Uterus (tissue), 4 donors: ENCODE measurements around the gene RIMS3. TPM values are rescaled to one million over a fixed set of nuclear protein-coding genes. Genes with fewer than 3 reads are reported as not detected.

Source experiments
- DNase-seq, 2 donors: peaks; one replicate each; pipeline ENCODE4 v3.0.0-alpha.2; 2019 to 2020
- H3K27ac ChIP-seq, 2 donors: fragments of 200-600 bp; sonication (generic); 1 replicate in 1 of 2; 2 replicates in 1 of 2; pipeline ENCODE4 v1.5.1; 2016 to 2018
- H3K27me3 ChIP-seq, 2 donors: fragments of 200-600 bp; sonication (generic); one replicate each; pipeline ENCODE4 v1.5.1; 2018 to 2019; ENCODE audit warnings: control low read depth in 1 of 2
- H3K36me3 ChIP-seq, 2 donors: fragments of 200-600 bp; sonication (generic); one replicate each; pipeline ENCODE4 v1.5.1; 2019; ENCODE audit warnings: control low read depth in 1 of 2
- H3K4me1 ChIP-seq, 2 donors: fragments of 200-600 bp; sonication (generic); one replicate each; pipeline ENCODE4 v1.5.1; 2018 to 2019; ENCODE audit warnings: control low read depth in 1 of 2
- H3K4me3 ChIP-seq, 2 donors: fragments of 200-600 bp; sonication (generic); 1 replicate in 1 of 2; 2 replicates in 1 of 2; pipeline ENCODE4 v1.5.1; 2018 to 2019; ENCODE audit warnings: mild to moderate bottlenecking in 1 of 2
- H3K9me3 ChIP-seq, 2 donors: fragments of 200-600 bp; sonication (generic); one replicate each; pipeline ENCODE4 v1.5.1; 2019; ENCODE audit warnings: control low read depth in 1 of 2
- CTCF ChIP-seq, 4 experiments: fragments of 200-600 bp in 2 of 4; fragments of 450-650 bp in 2 of 4; sonication (generic) in 2 of 4; IDR thresholded peaks; one replicate each; pipeline ENCODE4 v1.5.1; 2016 to 2019; ENCODE audit warnings: antibody characterized with exemption in 4 of 4, mild to moderate bottlenecking in 2 of 4, moderate library complexity in 1 of 4
- POLR2A ChIP-seq, 2 donors: fragments of 450-650 bp; IDR thresholded peaks; one replicate each; pipeline ENCODE4 v1.6.1; 2016; ENCODE audit warnings: antibody characterized with exemption in 2 of 2, mild to moderate bottlenecking in 1 of 2, moderate library complexity in 1 of 2
- intact Hi-C: fragments of 100-400 bp; cut with DNase I; formaldehyde crosslinking; loops from one replicate; pipeline ENCODE4 v1.15.1; 2023; ENCODE audit warnings: low total_unique reads
- total RNA-seq, 4 donors: library from RNA; depleted of rRNA in 3 of 4; stranded (reverse); fragments of >200 nt in 3 of 4; gene quantifications; one replicate each; pipeline versions ENCODE4 v1.1.0 to v1.2.4, GENCODE V29; 2014 to 2023
- donor health status: DM: yes; HTN: yes; CAD: no.

The RIMS3 gene
- total RNA-seq, 4 donors from 2014 or later, result 1.8 to 14.0 (median 5.4) TPM

GRCh38 chr1:40710581-40711315, 45.3 kb upstream of the RIMS3 start:
- intact Hi-C loops, result no loop called here
- H3K4me1 ChIP-seq, result no peaks in the 10 kb centered on the region
- no peak for TF ChIP-seq CTCF (IDR thresholded peaks at IDR 0.05)
- TF ChIP-seq POLR2A (IDR thresholded peaks at IDR 0.05), result no peak

GRCh38 chr1:40709802-40710278, 44.4 kb upstream of the RIMS3 start:
- intact Hi-C loops, result no loop called here
- no peak for DNase-seq
- peak overlapping the region; percentile 56 to 67 for H3K27ac ChIP-seq
- H3K4me3 ChIP-seq, result peak overlapping the region; percentile 31 to 45
- no peaks in the 10 kb centered on the region for H3K36me3 ChIP-seq
- no peak for TF ChIP-seq POLR2A (IDR thresholded peaks at IDR 0.05)
- TF ChIP-seq CTCF (IDR thresholded peaks at IDR 0.05), result no peak
- H3K27me3 ChIP-seq, result no peaks in the 10 kb centered on the region
- H3K9me3 ChIP-seq, result no peaks in the 10 kb centered on the region
- H3K4me1 ChIP-seq, result no peaks in the 10 kb centered on the region

More at GRCh38 chr1:40710581-40711315, 45.3 kb upstream of the RIMS3 start:
- Histone ChIP-seq H3K27me3 (no peaks in the 10 kb centered on the region), H3K4me3 (no peak overlapping the region), H3K27ac (peak overlapping the region; percentile 56 to 67), H3K9me3 (no peaks in the 10 kb centered on the region), H3K36me3 (no peaks in the 10 kb centered on the region)
- DNase-seq, result no peak

GRCh38 chr1:40709100-40709801, 43.8 kb upstream of the RIMS3 start:
- H3K4me1 ChIP-seq, result no peaks in the 10 kb centered on the region
- peak overlapping the region; percentile 31 to 45 for H3K4me3 ChIP-seq
- H3K9me3 ChIP-seq, result no peaks in the 10 kb centered on the region
- intact Hi-C loops, result no loop called here
- TF ChIP-seq CTCF (IDR thresholded peaks at IDR 0.05) (no peak), POLR2A (IDR thresholded peaks at IDR 0.05) (peak; percentile 17 to 59)
- H3K36me3 ChIP-seq, result no peaks in the 10 kb centered on the region
- no peaks in the 10 kb centered on the region for H3K27me3 ChIP-seq
- DNase-seq, result peak; percentile 64 to 87
- peak overlapping the region; percentile 56 to 67 for H3K27ac ChIP-seq

- peak overlapping the region; percentile 31 to 45 for H3K4me3 ChIP-seq
- no peaks in the 10 kb centered on the region for H3K9me3 ChIP-seq
- TF ChIP-seq CTCF (IDR thresholded peaks at IDR 0.05) (no peak), POLR2A (IDR thresholded peaks at IDR 0.05) (no peak)
- H3K27me3 ChIP-seq, result no peaks in the 10 kb centered on the region
- no peaks in the 10 kb centered on the region for H3K36me3 ChIP-seq
- no peak for DNase-seq
- H3K4me1 ChIP-seq, result no peaks in the 10 kb centered on the region
- intact Hi-C loops, result no loop called here
- peak overlapping the region; percentile 56 to 67 for H3K27ac ChIP-seq
Measured at GRCh38 chr1:40708750-40709099, 43.2 kb upstream of the RIMS3 start.

GRCh38 chr1:40706626-40707025, 41.1 kb upstream of the RIMS3 start:
- no peak overlapping the region for H3K4me3 ChIP-seq
- no peaks in the 10 kb centered on the region for H3K27me3 ChIP-seq
- H3K9me3 ChIP-seq, result no peaks in the 10 kb centered on the region
- no peak for TF ChIP-seq POLR2A (IDR thresholded peaks at IDR 0.05)
- TF ChIP-seq CTCF (IDR thresholded peaks at IDR 0.05), result no peak
- no peak for DNase-seq
- H3K36me3 ChIP-seq, result no peaks in the 10 kb centered on the region
- no peaks in the 10 kb centered on the region for H3K4me1 ChIP-seq
- intact Hi-C loops, result no loop called here
- H3K27ac ChIP-seq, result no peak overlapping the region
